Astrocyte (in vitro differentiated cells and primary cell): ENCODE data around the gene STXBP5. TPM values are rescaled to one million over a fixed set of nuclear protein-coding genes. Genes with fewer than 3 reads are reported as not detected.

Source experiments
- DNase-seq: peaks from one replicate; pipeline ENCODE4 v3.0.0-alpha.2; 2010; ENCODE audit warnings: low read depth
- FAIRE-seq: peaks from 2 replicates; lab custom pipeline; 2011; peaks lifted over from hg19 to GRCh38; lab: Jason Lieb, UNC
- H2AFZ ChIP-seq: 2 replicates; pipeline ENCODE4 v1.6.0; 2012; ENCODE audit warnings: low read depth, low read length, inconsistent platforms
- H3K27ac ChIP-seq: 2 replicates; pipeline ENCODE4 v1.5.1; 2011; ENCODE audit warnings: low read depth, low read length, inconsistent platforms
- H3K27me3 ChIP-seq: 2 replicates; pipeline ENCODE4 v1.6.0; 2011; ENCODE audit warnings: low read length, inconsistent platforms; ENCODE audit not compliant: insufficient read depth
- H3K36me3 ChIP-seq: 2 replicates; pipeline ENCODE4 v1.5.1; 2011; ENCODE audit warnings: low read length, inconsistent platforms; ENCODE audit not compliant: insufficient read depth
- H3K4me1 ChIP-seq: 2 replicates; pipeline ENCODE4 v1.5.1; 2011; ENCODE audit warnings: low read length, inconsistent platforms; ENCODE audit not compliant: insufficient read depth
- H3K4me2 ChIP-seq: 2 replicates; pipeline ENCODE4 v1.6.0; 2012; ENCODE audit warnings: low read length, inconsistent platforms
- H3K4me3 ChIP-seq: 2 replicates; pipeline ENCODE4 v1.5.1; 2011; ENCODE audit warnings: low read depth, mild to moderate bottlenecking, low read length, inconsistent platforms; ENCODE audit not compliant: insufficient read depth
- H3K79me2 ChIP-seq: 2 replicates; pipeline ENCODE4 v1.6.0; 2012; ENCODE audit warnings: mild to moderate bottlenecking, low read length, inconsistent platforms; ENCODE audit not compliant: insufficient read depth
- H3K9ac ChIP-seq: 2 replicates; pipeline ENCODE4 v1.6.0; 2012; ENCODE audit warnings: mild to moderate bottlenecking, low read length, inconsistent platforms
- H3K9me3 ChIP-seq: 2 replicates; pipeline ENCODE4 v1.5.1; 2012; ENCODE audit warnings: low read depth, mild to moderate bottlenecking, low read length, inconsistent platforms; ENCODE audit not compliant: insufficient read depth
- H4K20me1 ChIP-seq: 2 replicates; pipeline ENCODE4 v1.6.0; 2012; ENCODE audit warnings: low read length, inconsistent platforms; ENCODE audit not compliant: insufficient read depth
- H3K27ac Mint-ChIP-seq: one replicate; pipeline ENCODE4 v1.8.0; 2021; ENCODE audit warnings: mild to moderate bottlenecking, mixed read lengths; ENCODE audit not compliant: unreplicated experiment
- H3K27me3 Mint-ChIP-seq: one replicate; pipeline ENCODE4 v1.8.0; 2021; ENCODE audit warnings: low read depth, mixed read lengths; ENCODE audit not compliant: unreplicated experiment
- H3K36me3 Mint-ChIP-seq: one replicate; pipeline ENCODE4 v1.8.0; 2021; ENCODE audit warnings: low read depth, mixed read lengths; ENCODE audit not compliant: unreplicated experiment
- H3K4me1 Mint-ChIP-seq: one replicate; pipeline ENCODE4 v1.8.0; 2021; ENCODE audit warnings: low read depth, mixed read lengths; ENCODE audit not compliant: unreplicated experiment
- H3K4me3 Mint-ChIP-seq: one replicate; pipeline ENCODE4 v1.8.0; 2021; ENCODE audit warnings: mild to moderate bottlenecking, moderate library complexity, mixed read lengths; ENCODE audit not compliant: unreplicated experiment
- H3K9me3 Mint-ChIP-seq: one replicate; pipeline ENCODE4 v1.8.0; 2021; ENCODE audit warnings: mild to moderate bottlenecking, mixed read lengths; ENCODE audit not compliant: unreplicated experiment
- EZH2 ChIP-seq: IDR thresholded peaks from 2 replicates; pipeline ENCODE4 v1.6.1; 2012; ENCODE audit warnings: mild to moderate bottlenecking, low read length, inconsistent platforms; ENCODE audit not compliant: insufficient read depth
- total RNA-seq: library from RNA; stranded (reverse); gene quantifications from 2 replicates; pipeline ENCODE4 v1.2.1, GENCODE V29; 2021
- TF ChIP-seq, protein P1 (sequence below): IDR thresholded peaks from 2 replicates; pipeline ENCODE4 v1.5.1; 2011; ENCODE audit warnings: low read depth, mild to moderate bottlenecking, inconsistent platforms, low read length, moderate library complexity; ENCODE audit not compliant: insufficient read depth

STXBP5 gene
- total RNA-seq, 1 donor from 2014 or later, result 25.7 TPM

DNA sequence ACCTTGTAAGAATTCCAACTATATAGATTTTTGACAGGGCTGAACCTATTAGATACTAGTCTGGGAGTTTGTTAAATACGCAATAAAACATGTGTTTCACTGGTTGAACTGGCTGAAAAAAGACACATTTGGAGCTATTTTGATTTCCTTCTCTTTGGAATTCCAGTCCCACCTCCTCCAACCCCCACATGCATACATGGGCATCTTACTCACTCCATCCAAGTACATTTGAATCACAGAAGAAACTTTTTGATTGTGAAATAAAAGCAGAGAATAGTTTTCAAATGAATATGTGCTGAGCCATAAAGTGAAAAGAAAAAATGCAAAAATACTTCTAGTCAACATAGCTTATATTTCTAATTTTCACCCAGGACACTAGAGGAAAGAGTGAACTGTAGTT, 33.9 kb upstream of the STXBP5 start:
- H3K9ac ChIP-seq, result no peak overlapping the region
- H3K27me3 Mint-ChIP-seq, result no peaks in the 10 kb centered on the region

DNA sequence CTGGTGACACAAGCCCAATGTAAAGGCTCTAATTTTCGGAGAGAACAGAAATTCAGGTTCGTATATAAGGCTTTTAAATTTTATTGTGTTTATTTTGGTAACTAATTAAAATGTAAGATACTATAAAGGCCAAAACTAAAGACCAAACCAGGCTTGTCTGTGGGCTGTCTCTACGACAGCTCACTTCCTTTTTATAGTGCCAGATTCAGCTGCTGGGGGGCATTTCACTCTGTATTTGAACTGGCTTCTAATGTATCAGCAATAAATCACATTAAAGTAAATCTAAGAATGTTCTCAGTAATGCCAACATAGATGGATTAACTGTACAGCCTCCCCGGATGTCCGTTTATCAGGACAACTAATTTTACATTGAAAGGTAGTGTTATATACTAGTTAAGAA, 31.1 kb upstream of the STXBP5 start:
- FAIRE-seq (no peak), DNase-seq (no peak)
- Histone ChIP-seq H3K4me3 (no peak overlapping the region), H4K20me1 (no peaks in the 10 kb centered on the region), H3K36me3 (no peaks in the 10 kb centered on the region), H3K9me3 (no peaks in the 10 kb centered on the region), H3K4me1 (peaks cover 14% of the 10 kb centered on the region), H3K27ac (no peak overlapping the region), H3K27me3 (no peaks in the 10 kb centered on the region), H3K4me2 (no peak overlapping the region), H3K79me2 (no peaks in the 10 kb centered on the region), H2AFZ (no peak overlapping the region), H3K9ac (no peak overlapping the region)
- no peaks in the 10 kb centered on the region for H3K36me3 Mint-ChIP-seq
- H3K4me1 Mint-ChIP-seq, result peaks cover 8% of the 10 kb centered on the region
- no peaks in the 10 kb centered on the region for H3K27me3 Mint-ChIP-seq
- H3K27ac Mint-ChIP-seq, result no peak overlapping the region
- H3K9me3 Mint-ChIP-seq, result no peaks in the 10 kb centered on the region
- TF ChIP-seq, protein P1, sequence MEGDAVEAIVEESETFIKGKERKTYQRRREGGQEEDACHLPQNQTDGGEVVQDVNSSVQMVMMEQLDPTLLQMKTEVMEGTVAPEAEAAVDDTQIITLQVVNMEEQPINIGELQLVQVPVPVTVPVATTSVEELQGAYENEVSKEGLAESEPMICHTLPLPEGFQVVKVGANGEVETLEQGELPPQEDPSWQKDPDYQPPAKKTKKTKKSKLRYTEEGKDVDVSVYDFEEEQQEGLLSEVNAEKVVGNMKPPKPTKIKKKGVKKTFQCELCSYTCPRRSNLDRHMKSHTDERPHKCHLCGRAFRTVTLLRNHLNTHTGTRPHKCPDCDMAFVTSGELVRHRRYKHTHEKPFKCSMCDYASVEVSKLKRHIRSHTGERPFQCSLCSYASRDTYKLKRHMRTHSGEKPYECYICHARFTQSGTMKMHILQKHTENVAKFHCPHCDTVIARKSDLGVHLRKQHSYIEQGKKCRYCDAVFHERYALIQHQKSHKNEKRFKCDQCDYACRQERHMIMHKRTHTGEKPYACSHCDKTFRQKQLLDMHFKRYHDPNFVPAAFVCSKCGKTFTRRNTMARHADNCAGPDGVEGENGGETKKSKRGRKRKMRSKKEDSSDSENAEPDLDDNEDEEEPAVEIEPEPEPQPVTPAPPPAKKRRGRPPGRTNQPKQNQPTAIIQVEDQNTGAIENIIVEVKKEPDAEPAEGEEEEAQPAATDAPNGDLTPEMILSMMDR, result no peak
- no peak for TF ChIP-seq EZH2
- no peak overlapping the region for H3K4me3 Mint-ChIP-seq

More for the DNA sequence above, 33.9 kb upstream of the STXBP5 start:
- DNase-seq (peak; percentile 95), FAIRE-seq (no peak)
- Mint-ChIP-seq H3K27ac (peak overlapping the region; percentile 10), H3K4me1 (peaks cover 8% of the 10 kb centered on the region), H3K9me3 (no peaks in the 10 kb centered on the region), H3K36me3 (no peaks in the 10 kb centered on the region), H3K4me3 (no peak overlapping the region)
- Histone ChIP-seq H3K4me3 (no peak overlapping the region), H3K36me3 (no peaks in the 10 kb centered on the region), H3K4me1 (peaks cover 17% of the 10 kb centered on the region), H3K27ac (peak overlapping the region; percentile 61), H3K27me3 (no peaks in the 10 kb centered on the region), H2AFZ (peak overlapping the region; percentile 3), H4K20me1 (no peaks in the 10 kb centered on the region), H3K9me3 (no peaks in the 10 kb centered on the region), H3K4me2 (peak overlapping the region; percentile 59), H3K79me2 (no peaks in the 10 kb centered on the region)
- TF ChIP-seq, protein P1, result no peak
- no peak for TF ChIP-seq EZH2

DNA sequence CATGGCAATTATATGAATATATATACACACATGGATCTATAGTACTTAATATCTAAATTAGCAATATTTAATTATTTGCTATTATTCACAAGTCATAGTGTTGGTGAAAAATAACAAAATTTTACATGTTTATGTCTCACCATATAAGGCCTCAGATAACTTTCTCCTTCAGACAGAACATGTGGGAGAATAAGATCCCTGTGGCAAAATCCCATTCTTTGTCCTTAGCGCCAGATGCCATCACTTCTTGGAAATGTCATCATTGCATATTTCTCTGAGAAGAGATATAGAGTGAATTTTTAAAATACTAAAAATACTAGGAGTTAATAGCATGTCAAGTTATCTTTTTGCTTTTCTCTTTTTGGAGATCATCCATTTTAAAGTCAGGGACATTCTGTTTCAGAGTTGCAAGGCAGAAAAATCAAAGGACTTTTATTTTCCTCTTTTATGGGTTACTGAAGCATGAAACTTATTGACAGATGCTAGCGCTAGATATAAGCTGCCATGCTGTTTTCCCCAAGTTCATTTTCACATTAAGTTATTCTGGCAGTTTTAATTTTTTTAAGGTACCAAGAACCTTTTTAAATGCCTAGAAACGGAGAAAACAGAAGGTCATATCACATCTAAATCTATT, 30.4 kb upstream of the STXBP5 start:
- H3K27me3 ChIP-seq, result no peaks in the 10 kb centered on the region
- Mint-ChIP-seq H3K36me3 (no peaks in the 10 kb centered on the region), H3K4me3 (no peak overlapping the region), H3K4me1 (peaks cover 8% of the 10 kb centered on the region), H3K27me3 (no peaks in the 10 kb centered on the region), H3K9me3 (no peaks in the 10 kb centered on the region), H3K27ac (no peak overlapping the region)
- no peak overlapping the region for H3K27ac ChIP-seq
- no peaks in the 10 kb centered on the region for H4K20me1 ChIP-seq
- no peak overlapping the region for H3K9ac ChIP-seq
- no peak overlapping the region for H2AFZ ChIP-seq
- FAIRE-seq, result no peak
- H3K4me2 ChIP-seq, result no peak overlapping the region
- no peak overlapping the region for H3K4me3 ChIP-seq
- DNase-seq, result no peak
- H3K4me1 ChIP-seq, result peaks cover 14% of the 10 kb centered on the region
- TF ChIP-seq, protein P1, result no peak
- H3K79me2 ChIP-seq, result no peaks in the 10 kb centered on the region
- no peaks in the 10 kb centered on the region for H3K9me3 ChIP-seq
- no peaks in the 10 kb centered on the region for H3K36me3 ChIP-seq
